HG03558 (cell line): ENCODE data around the gene CNPY4.
"Not testable (repeated sequence)": the region's sequence is repeated elsewhere in the genome, so short reads cannot be mapped to it uniquely, and the experiment has no call there.

Source experiments
- ATAC-seq: cut with Tn5 transposase; IDR thresholded peaks from one replicate; pipeline ENCODE4 v1.9.1; 2021; ENCODE audit warnings: moderate number of reproducible peaks; ENCODE audit not compliant: unreplicated experiment; ENCODE audit errors: extremely low read depth

The CNPY4 gene

GRCh38 chr7:100146350-100146749 lies 26.9 kb downstream of the CNPY4 start:
- not testable (repeated sequence) for ATAC-seq

DNA sequence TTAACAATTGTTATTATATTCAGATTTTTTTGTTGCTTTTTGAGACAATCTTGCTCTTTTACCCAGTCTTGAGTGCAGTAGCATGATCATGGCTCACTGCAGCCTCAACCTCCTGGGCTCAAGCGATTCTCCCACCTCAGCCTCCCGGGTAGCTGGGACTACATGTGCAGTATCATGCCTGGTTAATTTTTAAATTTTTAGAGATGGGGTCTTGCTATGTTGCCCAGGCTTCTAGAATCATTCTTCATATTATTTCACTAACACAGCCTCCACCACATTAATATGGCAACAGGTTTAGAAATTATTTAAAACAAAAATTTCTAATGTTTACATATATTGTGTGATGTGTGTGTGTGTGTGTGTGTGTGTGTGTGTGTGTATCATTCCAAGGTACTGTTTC lies 27.8 kb downstream of the CNPY4 start:
- ATAC-seq = no peak

DNA sequence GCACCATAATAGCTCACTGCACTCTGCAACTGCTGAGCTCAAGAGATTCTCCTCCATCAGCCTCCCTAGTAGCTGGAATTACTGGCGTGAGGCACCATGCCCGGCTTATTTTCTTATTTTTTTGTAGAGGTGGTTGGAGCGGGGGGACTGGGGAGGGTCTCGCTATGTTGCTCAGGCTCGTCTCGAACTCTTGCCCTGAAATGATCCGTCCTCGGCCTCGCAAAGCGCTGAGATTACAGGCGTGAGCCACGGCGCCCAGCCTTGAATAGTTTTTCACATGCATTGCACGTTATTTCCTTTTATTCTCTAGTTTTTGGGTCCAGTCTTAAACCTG lies 28.8 kb downstream of the CNPY4 start:
- no peak for ATAC-seq

DNA sequence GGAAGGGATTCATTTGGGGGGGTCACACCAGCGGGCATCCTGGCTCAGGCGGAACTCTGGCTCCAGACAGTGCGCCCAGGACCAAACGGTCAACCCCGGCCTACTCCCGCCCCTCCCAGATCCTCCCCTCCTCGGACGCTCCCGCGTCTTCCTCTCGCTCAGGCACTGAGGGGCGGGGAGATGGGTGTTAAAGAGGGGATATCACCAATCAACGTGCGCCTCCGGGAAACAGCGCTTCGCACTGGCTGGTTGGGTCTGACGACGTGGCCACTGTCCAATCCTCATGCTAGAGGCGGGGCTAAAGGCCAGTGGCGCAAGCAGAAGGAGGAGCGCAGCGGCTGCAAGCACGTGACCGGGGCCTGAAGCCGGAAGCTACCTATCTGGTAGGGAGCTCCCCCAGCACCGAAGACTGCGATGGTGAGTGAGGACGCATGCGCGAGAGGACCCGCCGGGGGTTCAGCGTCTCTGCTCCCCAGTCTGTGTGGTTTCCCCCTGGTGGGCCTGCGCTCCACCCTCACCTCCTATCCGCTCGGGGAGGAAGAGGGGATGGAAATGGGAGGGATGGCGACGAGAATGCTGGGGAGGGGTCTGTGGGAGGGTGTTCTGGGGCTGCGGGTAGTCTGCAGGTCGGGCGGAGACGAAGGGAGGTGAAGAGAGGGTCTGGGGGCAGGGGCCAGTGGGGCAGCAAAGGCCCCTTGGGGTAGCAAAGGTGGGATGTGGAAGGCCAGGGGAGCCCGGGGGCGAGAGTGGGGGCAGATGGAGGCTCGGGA lies 29.3 kb downstream of the CNPY4 start, which contains the start of gene LAMTOR4:
LAMTOR4 (plus strand) TSS at position 360 of the 770 bp plus-strand sequence; CDS start at position 415, 55 bp downstream.
- ATAC-seq = peak; percentile 98

DNA sequence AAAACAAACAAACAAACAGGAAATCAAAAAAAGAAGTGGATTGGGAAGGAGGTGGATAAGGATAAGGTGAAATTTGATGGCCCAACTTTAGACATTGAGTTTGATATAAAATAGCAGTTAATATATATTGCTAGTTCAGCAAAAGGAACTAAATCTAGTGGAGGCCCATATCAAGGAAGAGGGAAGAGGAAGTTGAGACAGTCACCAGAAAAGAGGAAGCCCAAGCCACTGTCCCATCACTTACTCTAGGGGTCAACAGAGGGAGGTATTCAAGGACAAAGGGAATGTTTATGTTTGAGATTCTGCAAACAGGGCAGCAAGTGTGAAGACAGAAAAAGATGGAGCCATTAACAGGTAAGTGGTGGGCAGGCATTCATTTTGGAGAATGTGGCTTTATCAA lies 33.0 kb downstream of the CNPY4 start:
- ATAC-seq = no peak

GRCh38 chr7:100152937-100153666 lies 33.7 kb downstream of the CNPY4 start:
- ATAC-seq = no peak

- ATAC-seq = no peak
Measured at GRCh38 chr7:100153708-100154535, 34.5 kb downstream of the CNPY4 start.

GRCh38 chr7:100154651-100155491 lies 35.4 kb downstream of the CNPY4 start:
- ATAC-seq = no peak

DNA sequence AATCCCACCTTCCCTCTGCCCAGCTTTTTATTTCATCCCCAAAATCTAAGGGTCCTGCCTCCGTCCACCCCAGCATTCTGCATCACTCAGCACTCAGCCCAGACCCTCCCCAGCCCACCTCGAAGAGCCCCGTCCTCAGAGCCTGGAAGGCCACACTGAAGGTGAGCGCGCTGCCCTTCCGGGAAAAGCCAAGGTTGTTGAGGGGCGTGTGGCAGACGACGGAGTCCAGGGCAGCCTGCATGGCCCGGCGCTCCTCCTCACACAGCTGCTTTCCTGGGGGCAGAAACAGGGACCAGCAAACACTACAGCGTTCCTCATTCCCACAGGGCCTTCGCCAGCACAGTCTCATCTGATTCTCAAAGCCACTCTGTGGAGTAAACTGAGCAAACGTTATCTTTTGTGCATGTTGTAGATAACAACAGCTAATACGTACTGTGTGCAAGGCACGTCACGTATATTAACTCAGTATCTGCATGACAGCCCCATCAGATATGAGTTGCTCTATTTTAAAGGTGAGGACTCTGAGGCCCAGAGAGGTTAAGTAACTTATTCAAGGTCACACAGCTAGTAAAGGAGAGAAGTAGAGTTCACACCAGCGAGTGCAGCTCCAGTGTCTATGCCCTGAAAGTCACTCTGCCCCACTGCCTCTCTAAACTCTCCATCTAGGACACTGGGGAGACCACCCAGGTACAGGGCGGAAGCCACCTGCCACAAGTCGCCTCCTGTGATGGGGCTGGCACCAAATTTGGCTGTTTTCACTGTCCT lies 36.3 kb downstream of the CNPY4 start:
- ATAC-seq = no peak

- ATAC-seq = no peak
Measured at GRCh38 chr7:100156331-100157068, 37.1 kb downstream of the CNPY4 start.

DNA sequence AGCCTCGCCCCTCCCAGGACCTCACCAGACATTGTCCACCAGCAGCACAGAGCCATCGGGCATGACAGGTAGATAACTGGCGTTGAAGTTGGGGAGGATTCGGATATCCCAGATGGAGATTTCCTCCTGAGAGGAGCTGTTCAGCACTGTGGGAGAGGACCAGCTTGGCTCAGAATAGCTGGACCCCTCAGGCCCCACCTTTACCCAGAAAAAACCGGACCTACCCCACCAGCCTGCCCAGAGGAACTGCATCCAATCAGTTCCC lies 37.6 kb downstream of the CNPY4 start:
- no peak for ATAC-seq

DNA sequence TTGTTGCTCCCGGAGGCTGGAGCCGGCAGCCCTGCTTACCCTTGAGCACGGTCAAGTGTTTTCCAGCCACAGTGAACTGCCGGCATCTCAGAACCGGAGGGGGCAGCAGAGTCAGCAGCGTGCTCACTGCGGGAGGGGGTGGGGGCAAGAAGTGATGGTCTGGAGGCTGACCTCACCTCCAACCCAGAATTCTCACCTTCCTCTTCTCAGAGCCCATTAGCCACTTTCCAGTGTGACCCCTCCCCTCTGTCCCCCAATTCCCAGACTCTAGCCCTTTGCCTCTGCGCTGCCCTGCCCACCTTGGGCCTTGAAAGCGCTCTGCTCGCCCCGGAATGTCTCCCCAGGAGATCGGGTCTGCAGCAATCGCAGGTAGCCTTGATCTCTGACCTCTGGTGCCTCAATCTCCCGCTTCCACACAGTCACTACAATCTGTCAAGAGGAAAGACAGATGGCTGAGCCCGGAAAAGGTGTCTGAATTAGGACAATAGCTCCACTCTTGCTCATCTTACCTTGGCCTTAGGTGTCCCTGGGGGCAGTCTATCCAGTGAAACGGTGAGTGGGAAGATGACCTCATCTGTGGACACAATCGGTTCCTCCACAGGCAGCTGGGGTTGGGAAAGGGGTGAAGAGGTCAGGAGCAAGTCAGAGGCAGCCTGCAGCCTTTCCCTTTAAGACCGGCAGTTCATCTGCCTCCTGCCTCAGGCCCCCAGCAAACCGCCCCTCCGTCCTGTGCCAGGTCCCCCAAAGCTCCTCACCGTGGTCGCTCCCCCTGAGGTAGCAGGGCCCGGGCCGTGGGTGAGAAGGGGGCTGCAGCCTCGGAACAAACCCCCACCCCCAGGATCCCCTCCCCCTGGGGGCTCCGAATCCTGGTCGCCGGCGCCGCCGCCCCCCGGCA lies 38.1 kb downstream of the CNPY4 start:
- ATAC-seq = no peak

DNA sequence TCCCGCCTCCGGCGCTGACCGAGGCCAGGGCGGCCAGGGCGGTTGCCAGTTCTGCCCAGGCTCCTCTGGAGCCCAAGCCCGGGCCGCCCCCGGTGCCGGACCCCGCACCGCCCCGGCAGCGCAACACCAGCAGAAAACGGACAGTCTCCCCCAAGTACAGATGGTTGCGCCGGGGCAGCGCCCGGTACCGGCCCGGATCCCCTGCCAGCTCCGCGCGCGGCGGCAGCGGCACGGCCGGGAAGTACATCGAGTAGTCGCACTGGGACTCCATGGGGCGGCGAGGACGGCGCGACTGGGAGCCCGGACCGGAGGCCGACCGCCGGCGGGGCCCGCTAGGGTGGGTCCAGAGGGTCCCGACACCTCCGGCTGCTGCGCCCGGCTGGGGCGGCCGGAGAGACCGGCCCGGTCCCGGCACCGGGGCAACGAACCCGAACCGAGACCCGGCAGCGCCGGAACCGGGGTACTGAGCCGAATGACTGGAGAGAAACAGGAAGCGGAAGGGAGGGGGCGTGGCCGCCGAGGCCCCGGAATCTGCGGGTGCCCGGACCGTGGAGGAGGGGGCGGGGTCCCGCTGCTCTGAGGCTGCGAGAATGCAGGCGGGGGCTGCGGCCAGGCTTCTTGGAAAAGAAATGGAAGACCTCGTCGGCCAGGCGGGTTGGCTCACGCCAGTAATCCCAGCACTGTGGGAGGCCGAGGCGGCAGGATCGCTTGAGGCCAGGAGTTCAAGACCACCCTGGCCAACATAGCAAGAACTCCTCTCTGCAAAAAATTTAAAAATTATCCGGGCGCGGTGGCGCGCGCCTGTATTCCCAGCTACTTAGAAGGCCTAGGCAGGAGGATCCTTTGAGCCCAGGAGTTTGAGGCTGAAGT lies 39.0 kb downstream of the CNPY4 start, which contains the start of gene TRAPPC14:
TRAPPC14 (minus strand) TSS at position 495 of the 870 bp plus-strand sequence; CDS start at position 271, 224 bp downstream.
- no peak for ATAC-seq

DNA sequence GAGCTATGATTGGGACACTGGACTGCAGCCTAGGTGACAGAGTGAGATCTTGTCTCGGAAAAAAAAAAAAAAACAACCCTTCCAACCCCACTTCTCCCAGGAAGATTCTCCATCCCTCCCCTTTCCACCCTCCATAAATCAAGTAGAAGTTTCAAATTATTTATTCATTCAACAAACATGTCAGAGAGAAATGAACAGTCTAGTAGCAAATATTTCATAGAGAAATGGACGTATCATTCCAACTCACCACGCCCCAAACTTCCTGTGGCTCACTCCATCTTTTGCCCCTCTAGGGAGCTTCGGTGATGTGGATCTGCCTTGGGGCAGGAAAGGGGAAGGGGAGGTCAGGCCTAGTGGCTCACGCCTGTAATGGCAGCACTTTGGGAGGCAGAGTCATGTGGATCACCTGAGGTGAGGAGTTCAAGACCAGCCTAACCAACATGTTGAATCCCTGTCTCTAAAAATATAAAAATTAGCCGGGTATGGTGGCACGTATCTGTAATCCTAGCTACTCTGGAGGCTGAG lies 39.7 kb downstream of the CNPY4 start:
- no peak for ATAC-seq

DNA sequence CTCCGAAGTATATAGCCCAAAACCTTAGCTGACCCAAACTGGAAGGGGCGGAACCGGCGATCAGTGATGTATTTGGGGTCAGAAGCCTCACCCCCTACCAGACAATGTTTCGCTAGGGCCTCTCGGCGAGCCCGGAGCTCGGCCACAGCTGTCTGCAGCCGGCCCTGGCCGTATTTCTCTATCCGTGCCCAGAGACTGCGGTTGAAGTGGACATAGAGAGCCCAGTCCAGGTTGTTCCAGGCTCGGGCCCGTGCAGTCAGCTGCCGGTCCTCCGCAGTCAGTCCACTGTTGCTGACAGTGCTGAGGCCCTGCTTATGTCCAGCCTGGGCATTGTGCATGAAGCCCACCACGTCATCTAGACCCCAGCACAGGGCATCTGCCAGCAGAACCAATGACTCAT lies 40.6 kb downstream of the CNPY4 start:
- ATAC-seq = no peak

GRCh38 chr7:100163006-100163531 lies 43.6 kb downstream of the CNPY4 start:
- no peak for ATAC-seq
